ENCODE data around the gene GTSE1. TPM values are rescaled to one million over a fixed set of nuclear protein-coding genes. Genes with fewer than 3 reads are reported as not detected.
A peak's percentile ranks its signal among the peaks of the same experiment; 100 is the strongest.

GTSE1 gene
- total and polyA plus RNA-seq, 4 donors: 0.55 to 1.5 (median 0.91) TPM

DNA sequence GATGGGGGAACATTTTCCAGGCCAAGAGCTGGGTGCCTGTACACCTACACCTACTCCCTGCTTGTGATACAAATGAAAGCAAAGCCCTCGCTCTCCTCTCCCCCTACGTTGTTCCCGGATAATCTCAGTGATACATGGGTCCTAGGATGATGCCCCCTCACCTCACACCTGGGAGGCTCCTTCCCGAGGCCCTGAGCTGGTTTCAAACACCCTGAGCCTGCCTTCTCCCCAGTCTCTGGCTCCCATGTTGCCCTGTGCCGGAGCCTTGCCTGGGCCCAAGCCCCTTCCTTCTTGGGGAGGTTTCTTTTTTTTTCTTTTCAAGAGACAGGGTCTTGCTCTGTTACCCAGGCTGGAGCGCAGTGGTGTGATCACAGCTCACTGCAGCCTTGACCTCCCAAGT is 62.1 kb downstream of the GTSE1 start:
- Histone ChIP-seq H3K27ac (ENCODE audit: low read depth in 1 of 2, low read length in 2 of 2) (no peak overlapping the region), H3K9me3 (ENCODE audit: control insufficient read depth, low read length) (peaks cover 1% of the 10 kb centered on the region), H3K36me3 (ENCODE audit: control insufficient read depth in 1 of 2, insufficient read depth in 2 of 2, low read length in 1 of 2) (no peaks in the 10 kb centered on the region), H3K4me3 (ENCODE audit: low read length in 2 of 2) (no peak overlapping the region), H3K4me1 (ENCODE audit: control insufficient read depth in 1 of 2, insufficient read depth in 2 of 2, low read length in 2 of 2) (no peaks in the 10 kb centered on the region), H3K27me3 (ENCODE audit: control insufficient read depth in 1 of 2, insufficient read depth in 2 of 2, low read length in 1 of 2) (no peaks in the 10 kb centered on the region)
- intact Hi-C loops (cut with DNase I): loop anchor here in 1 of 2 donors (10.0 kb wide), 1 partner anchor 186 kb away; no protein-coding TSS in a partner anchor
- DNase-seq (peak; percentile 42 to 46), ATAC-seq (ENCODE audit: low FRiP score) (no peak)
- WGBS, 2 donors: 92 to 93% methylated on average over 6 of the region's 6 CpGs

DNA sequence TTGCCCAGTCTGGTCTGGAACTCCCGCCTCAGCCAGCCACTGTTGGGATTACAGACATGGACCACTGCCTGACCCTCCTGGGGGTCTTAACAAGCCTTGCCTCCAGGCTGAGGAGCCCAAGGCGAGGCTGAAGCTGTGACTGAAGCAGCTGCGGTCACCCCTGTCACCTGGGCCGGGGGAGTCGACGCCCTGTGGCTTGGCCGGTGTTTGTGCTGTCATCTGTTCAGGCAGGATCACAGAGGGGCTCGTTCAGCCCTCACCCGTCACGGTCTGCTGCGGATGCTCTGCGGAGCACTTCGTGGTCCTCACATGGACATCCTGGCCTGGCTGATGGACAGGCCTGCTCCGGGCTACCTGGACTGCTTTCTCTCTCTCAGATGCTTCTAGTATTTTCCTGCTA is 62.7 kb downstream of the GTSE1 start:
- H3K4me3 ChIP-seq (ENCODE audit: low read length in 2 of 2): no peak overlapping the region
- H3K4me1 ChIP-seq (ENCODE audit: control insufficient read depth in 1 of 2, insufficient read depth in 2 of 2, low read length in 2 of 2): no peaks in the 10 kb centered on the region
- 89 to 91% methylated on average over 14 of the region's 14 CpGs for WGBS, 2 donors
- peaks cover 1% of the 10 kb centered on the region for H3K9me3 ChIP-seq (ENCODE audit: control insufficient read depth, low read length)
- no peak overlapping the region for H3K27ac ChIP-seq (ENCODE audit: low read depth in 1 of 2, low read length in 2 of 2)
- peak; percentile 26 to 69 for DNase-seq
- no peaks in the 10 kb centered on the region for H3K36me3 ChIP-seq (ENCODE audit: control insufficient read depth in 1 of 2, insufficient read depth in 2 of 2, low read length in 1 of 2)
- intact Hi-C loops (cut with DNase I): loop anchor here in 1 of 2 donors (10.0 kb wide), 1 partner anchor 185 kb away; no protein-coding TSS in a partner anchor
- ATAC-seq (ENCODE audit: low FRiP score): no peak
- H3K27me3 ChIP-seq (ENCODE audit: control insufficient read depth in 1 of 2, insufficient read depth in 2 of 2, low read length in 1 of 2): no peaks in the 10 kb centered on the region

DNA sequence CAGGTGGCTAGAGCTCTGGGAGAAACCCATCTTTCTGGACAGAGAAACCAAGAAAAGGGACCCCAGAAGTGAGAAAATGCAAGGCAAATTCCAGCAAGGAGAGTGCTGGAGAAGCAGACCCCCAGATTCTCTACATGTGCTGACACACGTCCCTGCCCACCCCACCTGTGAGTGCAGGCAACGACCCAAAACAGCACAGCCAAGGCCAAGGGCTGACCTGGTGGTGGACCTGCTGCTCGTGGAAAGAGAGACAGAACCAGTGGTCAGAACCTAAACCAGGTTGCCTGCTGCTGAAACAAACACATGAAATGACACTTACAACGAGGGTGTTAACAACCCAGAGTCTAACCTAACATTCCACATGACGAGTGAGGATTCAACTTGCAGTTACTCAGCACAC is 63.4 kb downstream of the GTSE1 start:
- Histone ChIP-seq H3K36me3 (ENCODE audit: control insufficient read depth in 1 of 2, insufficient read depth in 2 of 2, low read length in 1 of 2) (no peaks in the 10 kb centered on the region), H3K4me3 (ENCODE audit: low read length in 2 of 2) (no peak overlapping the region), H3K9me3 (ENCODE audit: control insufficient read depth, low read length) (peaks cover 1% of the 10 kb centered on the region), H3K4me1 (ENCODE audit: control insufficient read depth in 1 of 2, insufficient read depth in 2 of 2, low read length in 2 of 2) (no peaks in the 10 kb centered on the region), H3K27ac (ENCODE audit: low read depth in 1 of 2, low read length in 2 of 2) (no peak overlapping the region), H3K27me3 (ENCODE audit: control insufficient read depth in 1 of 2, insufficient read depth in 2 of 2, low read length in 1 of 2) (no peaks in the 10 kb centered on the region)
- intact Hi-C loops (cut with DNase I): no loop called here
- peak; percentile 6 to 37 for DNase-seq
- ATAC-seq (ENCODE audit: low FRiP score): no peak
- WGBS, 2 donors: 83 to 89% methylated on average over 5 of the region's 5 CpGs

DNA sequence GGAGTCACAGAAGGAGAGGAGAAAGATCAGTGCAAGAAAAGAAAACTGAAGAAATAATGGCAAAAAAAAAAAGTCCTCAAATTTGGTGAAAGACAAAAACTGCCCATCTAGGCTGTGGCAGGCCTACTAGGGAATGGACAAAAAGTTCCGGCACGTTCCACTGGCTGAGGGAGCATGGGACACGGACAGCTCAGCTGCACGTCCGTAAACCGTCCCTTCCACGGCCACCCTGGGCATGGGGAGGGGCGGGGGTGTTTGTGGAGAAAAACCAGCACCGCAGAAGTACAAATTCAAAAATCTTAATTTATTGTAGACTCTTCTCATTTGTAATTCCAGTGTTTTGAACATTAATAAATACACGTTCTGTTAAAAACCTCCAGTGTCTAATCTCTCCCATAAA is 64.2 kb downstream of the GTSE1 start:
- 92 to 93% methylated on average over 10 of the region's 10 CpGs for WGBS, 2 donors
- Histone ChIP-seq H3K4me1 (ENCODE audit: control insufficient read depth in 1 of 2, insufficient read depth in 2 of 2, low read length in 2 of 2) (no peaks in the 10 kb centered on the region), H3K27me3 (ENCODE audit: control insufficient read depth in 1 of 2, insufficient read depth in 2 of 2, low read length in 1 of 2) (no peaks in the 10 kb centered on the region), H3K27ac (ENCODE audit: low read depth in 1 of 2, low read length in 2 of 2) (no peak overlapping the region), H3K36me3 (ENCODE audit: control insufficient read depth in 1 of 2, insufficient read depth in 2 of 2, low read length in 1 of 2) (no peaks in the 10 kb centered on the region), H3K4me3 (ENCODE audit: low read length in 2 of 2) (no peak overlapping the region), H3K9me3 (ENCODE audit: control insufficient read depth, low read length) (peaks cover 1% of the 10 kb centered on the region)
- intact Hi-C loops (cut with DNase I): no loop called here
- no peak for ATAC-seq (ENCODE audit: low FRiP score)
- peak; percentile 29 to 43 for DNase-seq

DNA sequence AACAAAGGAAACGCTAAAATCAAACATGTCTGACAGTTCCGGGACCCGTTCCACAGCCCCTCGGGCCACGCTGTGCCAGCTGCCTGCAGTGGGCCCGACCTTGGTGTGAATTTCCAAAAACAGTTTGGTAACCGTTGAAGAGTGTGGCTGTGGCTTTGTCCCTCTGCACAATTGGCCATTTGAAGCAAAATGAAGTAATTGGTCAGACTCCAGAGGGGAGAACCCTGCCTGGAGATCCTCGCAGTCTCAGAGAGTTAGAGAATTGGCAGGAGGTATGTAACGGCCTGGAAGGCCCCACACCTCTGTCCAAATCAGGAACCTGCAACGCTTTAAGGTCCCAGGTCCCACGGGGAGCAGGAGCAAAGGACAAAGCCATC is 65.1 kb downstream of the GTSE1 start:
- Histone ChIP-seq H3K27ac (ENCODE audit: low read depth in 1 of 2, low read length in 2 of 2) (no peak overlapping the region), H3K36me3 (ENCODE audit: control insufficient read depth in 1 of 2, insufficient read depth in 2 of 2, low read length in 1 of 2) (no peaks in the 10 kb centered on the region), H3K27me3 (ENCODE audit: control insufficient read depth in 1 of 2, insufficient read depth in 2 of 2, low read length in 1 of 2) (no peaks in the 10 kb centered on the region), H3K4me3 (ENCODE audit: low read length in 2 of 2) (no peak overlapping the region), H3K9me3 (ENCODE audit: control insufficient read depth, low read length) (peaks cover 1% of the 10 kb centered on the region), H3K4me1 (ENCODE audit: control insufficient read depth in 1 of 2, insufficient read depth in 2 of 2, low read length in 2 of 2) (no peaks in the 10 kb centered on the region)
- intact Hi-C loops (cut with DNase I): no loop called here
- 67 to 72% methylated on average over 11 of the region's 11 CpGs for WGBS, 2 donors
- ATAC-seq (ENCODE audit: low FRiP score) (no peak), DNase-seq (peak; percentile 7 to 9)

DNA sequence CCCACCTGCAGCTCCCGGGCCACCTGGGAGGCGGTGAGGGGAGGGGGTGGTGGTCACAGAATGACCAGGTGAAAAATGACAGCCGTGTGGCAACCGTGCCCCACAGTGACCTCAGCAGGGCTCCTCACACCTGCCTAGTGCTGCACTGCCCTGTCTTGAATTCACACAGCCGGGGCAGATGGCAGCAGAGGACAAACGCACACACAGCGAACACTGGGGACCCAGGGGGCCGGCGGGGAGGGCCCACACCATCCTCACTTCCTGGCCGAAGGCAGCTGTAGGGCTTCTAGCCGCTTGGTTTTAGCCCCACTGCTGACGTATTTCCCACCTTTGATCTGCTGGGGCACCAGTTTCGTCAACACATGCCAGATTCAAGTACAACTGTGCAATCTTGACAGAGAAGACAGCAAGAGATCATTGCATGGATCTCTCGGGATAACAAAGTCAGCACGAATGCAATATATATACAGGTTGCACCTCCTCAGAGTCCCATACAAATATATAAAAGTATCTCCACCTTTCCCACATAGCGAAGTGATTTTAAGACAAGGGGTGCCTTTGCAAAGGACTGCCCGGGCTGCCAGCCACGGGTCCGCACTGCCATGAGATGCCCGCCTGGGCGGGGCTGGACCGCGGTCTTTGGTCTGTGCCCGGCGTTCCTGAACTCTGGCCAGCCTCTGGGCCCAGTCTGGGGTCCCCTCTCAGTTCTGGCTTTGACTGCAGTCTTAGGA is 65.7 kb downstream of the GTSE1 start:
- H3K36me3 ChIP-seq (ENCODE audit: control insufficient read depth in 1 of 2, insufficient read depth in 2 of 2, low read length in 1 of 2): no peaks in the 10 kb centered on the region
- no peak overlapping the region for H3K27ac ChIP-seq (ENCODE audit: low read depth in 1 of 2, low read length in 2 of 2)
- 77 to 79% methylated on average over 25 of the region's 25 CpGs for WGBS, 2 donors
- peak; percentile 11 to 52 for DNase-seq
- intact Hi-C loops (cut with DNase I): no loop called here
- ATAC-seq (ENCODE audit: low FRiP score): no peak
- H3K27me3 ChIP-seq (ENCODE audit: control insufficient read depth in 1 of 2, insufficient read depth in 2 of 2, low read length in 1 of 2): no peaks in the 10 kb centered on the region
- peaks cover 1% of the 10 kb centered on the region for H3K9me3 ChIP-seq (ENCODE audit: control insufficient read depth, low read length)
- no peaks in the 10 kb centered on the region for H3K4me1 ChIP-seq (ENCODE audit: control insufficient read depth in 1 of 2, insufficient read depth in 2 of 2, low read length in 2 of 2)
- H3K4me3 ChIP-seq (ENCODE audit: low read length in 2 of 2): no peak overlapping the region

DNA sequence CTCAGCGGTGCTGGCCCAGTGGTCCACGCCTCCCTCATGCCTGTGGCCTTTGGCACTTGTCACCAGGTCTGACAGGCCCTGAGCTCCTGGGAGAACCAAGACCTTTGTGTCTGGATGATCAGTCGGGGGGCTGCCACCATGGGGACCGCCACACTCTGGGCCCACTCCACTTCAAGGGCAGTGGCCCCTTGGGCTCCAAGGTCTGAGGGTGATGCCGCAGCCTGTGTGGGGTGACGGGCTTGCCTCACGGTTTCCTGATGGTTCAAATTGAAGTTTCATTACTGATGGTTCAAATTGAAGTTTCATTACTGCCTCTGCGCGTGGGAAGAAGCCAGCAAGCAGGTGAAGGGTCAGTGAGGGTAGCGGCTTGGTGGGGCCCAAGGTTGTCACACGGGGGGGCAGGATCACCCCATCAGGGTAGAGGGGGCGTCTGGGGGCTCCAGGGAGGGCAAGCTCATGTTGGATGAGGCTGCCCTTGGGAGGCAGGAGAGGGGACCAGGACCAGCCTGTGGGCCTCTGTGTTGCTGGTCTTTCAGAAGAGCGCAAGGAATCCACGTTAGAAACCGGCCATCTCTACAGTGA is 66.4 kb downstream of the GTSE1 start:
- no peaks in the 10 kb centered on the region for H3K4me1 ChIP-seq (ENCODE audit: control insufficient read depth in 1 of 2, insufficient read depth in 2 of 2, low read length in 2 of 2)
- no peak overlapping the region for H3K27ac ChIP-seq (ENCODE audit: low read depth in 1 of 2, low read length in 2 of 2)
- no peaks in the 10 kb centered on the region for H3K36me3 ChIP-seq (ENCODE audit: control insufficient read depth in 1 of 2, insufficient read depth in 2 of 2, low read length in 1 of 2)
- DNase-seq: peak in 1 of 2 donors; percentile 32
- ATAC-seq (ENCODE audit: low FRiP score): no peak
- 88 to 91% methylated on average over 15 of the region's 15 CpGs for WGBS, 2 donors
- H3K4me3 ChIP-seq (ENCODE audit: low read length in 2 of 2): no peak overlapping the region
- peaks cover 1% of the 10 kb centered on the region for H3K9me3 ChIP-seq (ENCODE audit: control insufficient read depth, low read length)
- intact Hi-C loops (cut with DNase I): no loop called here
- H3K27me3 ChIP-seq (ENCODE audit: control insufficient read depth in 1 of 2, insufficient read depth in 2 of 2, low read length in 1 of 2): no peaks in the 10 kb centered on the region

DNA sequence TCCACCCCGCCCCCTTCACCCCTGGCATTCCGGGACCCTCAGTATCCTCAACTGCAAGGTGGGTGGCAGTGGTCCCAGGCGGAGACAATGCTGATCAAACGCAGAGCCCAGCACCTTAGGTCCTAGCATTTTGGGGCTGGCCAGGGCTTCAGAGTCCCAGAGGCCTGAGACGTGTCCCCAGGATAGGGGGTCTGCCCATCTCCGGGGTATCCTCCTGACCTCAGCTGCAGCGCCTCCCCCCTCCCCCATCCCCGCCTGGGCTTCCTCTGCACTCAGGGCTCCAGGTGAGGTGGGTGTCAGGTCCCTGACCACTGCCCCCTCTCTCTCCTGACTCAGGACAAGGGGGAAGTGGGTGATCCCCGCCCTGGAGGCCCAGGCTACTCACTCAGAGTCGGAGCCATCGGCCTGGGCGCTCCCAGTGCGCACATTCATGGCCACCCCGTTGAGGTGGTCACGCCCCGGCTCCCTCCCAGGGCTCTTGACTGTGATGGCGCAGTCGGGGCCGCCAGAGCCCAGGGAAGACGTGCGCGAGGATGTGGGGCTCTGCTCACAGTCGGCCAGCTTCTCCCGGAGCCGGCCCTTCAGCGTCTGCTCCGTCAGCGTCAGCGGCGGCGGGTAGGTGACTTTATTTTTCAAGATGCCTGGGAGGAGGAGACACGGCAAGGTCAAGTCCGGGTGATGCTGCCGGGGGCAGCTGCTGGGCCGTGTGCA is 67.1 kb downstream of the GTSE1 start:
- H3K27ac ChIP-seq (ENCODE audit: low read depth in 1 of 2, low read length in 2 of 2): no peak overlapping the region
- ATAC-seq (ENCODE audit: low FRiP score): no peak
- 91 to 95% methylated on average over 34 to 35 of the region's 35 CpGs for WGBS, 2 donors
- H3K9me3 ChIP-seq (ENCODE audit: control insufficient read depth, low read length): peaks cover 1% of the 10 kb centered on the region
- H3K4me1 ChIP-seq (ENCODE audit: control insufficient read depth in 1 of 2, insufficient read depth in 2 of 2, low read length in 2 of 2): no peaks in the 10 kb centered on the region
- DNase-seq: no peak
- no peaks in the 10 kb centered on the region for H3K36me3 ChIP-seq (ENCODE audit: control insufficient read depth in 1 of 2, insufficient read depth in 2 of 2, low read length in 1 of 2)
- H3K27me3 ChIP-seq (ENCODE audit: control insufficient read depth in 1 of 2, insufficient read depth in 2 of 2, low read length in 1 of 2): no peaks in the 10 kb centered on the region
- H3K4me3 ChIP-seq (ENCODE audit: low read length in 2 of 2): no peak overlapping the region
- intact Hi-C loops (cut with DNase I): no loop called here
